ENCODE measurements around the gene ITGBL1.

GRCh38 chr13:101492251-101492910, 39.9 kb downstream of the ITGBL1 start:
- no peak for TF ChIP-seq CTCF (IDR thresholded peaks at IDR 0.05)
- TF ChIP-seq POLR2A (IDR thresholded peaks at IDR 0.05), result no peak
- TF ChIP-seq EP300 (IDR thresholded peaks at IDR 0.05), result no peak

Measured in sigmoid colon (tissue), 4 donors.